HCT116 (cell line): Measurements from ENCODE around the gene PSENEN. TPM values are rescaled to one million over a fixed set of nuclear protein-coding genes. Genes with fewer than 3 reads are reported as not detected.

Experiments used
- ATAC-seq: fragments of 200-7000 bp; cut with Tn5 transposase; 2 replicates; pipeline ENCODE4 v1.9.1; 2020; ENCODE audit warnings: mild to moderate bottlenecking, moderate library complexity
- BruUV-seq: library from RNA; stranded (reverse); fragments of 400-500 nt; replicated peaks from 2 replicates; lab custom pipeline; 2021; lab: Mats Ljungman, UMichigan
- CTCF ChIA-PET: fragments of 300-600 bp; sonication (Branson Sonifier 250); formaldehyde crosslinking; loops from one replicate; lab custom pipeline; 2021; ENCODE audit warnings: antibody characterized with exemption; lab: Charles Lee
- POLR2A ChIA-PET: fragments of 300-600, 350-600 bp; sonication (Branson Sonifier 250); formaldehyde crosslinking; loops from one replicate; lab custom pipeline; 2021; ENCODE audit warnings: antibody characterized with exemption; lab: Charles Lee
- RAD21 ChIA-PET, 2 experiments: fragments of 300-600 bp; sonication (Branson Sonifier 250); formaldehyde crosslinking; loops; one replicate each; lab custom pipeline; 2023; ENCODE audit warnings: low total read pairs in 2 of 2; ENCODE audit not compliant: uncharacterized antibody in 2 of 2, unreplicated experiment in 2 of 2, low non-redundant PET in 1 of 2; lab: Charles Lee
- DNase-seq: peaks from one replicate; pipeline ENCODE4 v3.0.0-alpha.2; 2010; ENCODE audit warnings: low read depth, low spot score
- H2AFZ ChIP-seq: fragments of 200-600 bp; shearing (Covaris generic), sonication (generic); 2 replicates; pipeline ENCODE4 v1.6.1; 2017; ENCODE audit warnings: low read depth, mixed run types, mixed read lengths, antibody characterized with exemption, low read length; ENCODE audit not compliant: poor library complexity, severe bottlenecking
- H3K27ac ChIP-seq: 2 replicates; pipeline ENCODE4 v1.5.1; 2012; ENCODE audit warnings: low read depth, low read length
- H3K27me3 ChIP-seq: fragments of 200-600 bp; sonication (generic); 2 replicates; pipeline ENCODE4 v1.6.1; 2016; ENCODE audit warnings: mixed run types, low read length, mixed read lengths; ENCODE audit not compliant: insufficient read depth
- H3K36me3 ChIP-seq, 2 experiments: fragments of 200-500 bp in 1 of 2; fragments of 200-600 bp in 1 of 2; sonication (Bioruptor generic) in 1 of 2; sonication (generic) in 1 of 2; 2 replicates each; pipeline versions ENCODE4 v1.5.1 to v1.6.1; 2014 to 2016; ENCODE audit warnings: low read length in 2 of 2, inconsistent platforms in 1 of 2, mixed read lengths in 1 of 2, mixed run types in 1 of 2; ENCODE audit not compliant: insufficient read depth in 2 of 2, control insufficient read depth in 1 of 2
- H3K4me1 ChIP-seq, 2 experiments: fragments of 200-600 bp in 1 of 2; sonication (generic) in 1 of 2; 2 replicates each; pipeline versions ENCODE4 v1.5.1 to v1.6.1; 2012 to 2017; ENCODE audit warnings: low read length in 2 of 2, inconsistent platforms in 1 of 2, mild to moderate bottlenecking in 1 of 2, mixed read lengths in 1 of 2, mixed run types in 1 of 2, moderate library complexity in 1 of 2; ENCODE audit not compliant: insufficient read depth in 2 of 2, control insufficient read depth in 1 of 2
- H3K4me2 ChIP-seq: fragments of 200-600 bp; sonication (generic); 2 replicates; pipeline ENCODE4 v1.6.1; 2017; ENCODE audit warnings: mixed run types, low read length, mixed read lengths
- H3K4me3 ChIP-seq, 2 experiments: fragments of 200-600 bp in 1 of 2; sonication (generic) in 1 of 2; replicated peaks in 1 of 2; 2 replicates each; pipeline ENCODE4 v1.5.1; 2011 to 2016; ENCODE audit warnings: low read length in 2 of 2, control low read depth in 1 of 2, low read depth in 1 of 2, mild to moderate bottlenecking in 1 of 2, mixed read lengths in 1 of 2, mixed run types in 1 of 2
- H3K79me2 ChIP-seq: fragments of 200-600 bp; sonication (generic); 2 replicates; pipeline ENCODE4 v1.6.1; 2017; ENCODE audit warnings: mild to moderate bottlenecking, mixed run types, low read length, moderate library complexity, mixed read lengths; ENCODE audit not compliant: insufficient read depth
- H3K9ac ChIP-seq: fragments of 200-600 bp; sonication (generic); 2 replicates; pipeline ENCODE4 v1.6.1; 2016; ENCODE audit warnings: low read length, mixed read lengths
- H3K9me2 ChIP-seq: fragments of 200-600 bp; sonication (generic), shearing (Covaris generic); 2 replicates; pipeline ENCODE4 v1.6.1; 2017; ENCODE audit warnings: mixed run types, mild to moderate bottlenecking, moderate library complexity; ENCODE audit not compliant: insufficient read depth
- H3K9me3 ChIP-seq, 2 experiments: fragments of 200-500 bp in 1 of 2; fragments of 200-600 bp in 1 of 2; sonication (Bioruptor generic) in 1 of 2; sonication (generic) in 1 of 2; 2 replicates each; pipeline ENCODE4 v1.6.1; 2014 to 2017; ENCODE audit warnings: low read length in 2 of 2, mixed read lengths in 2 of 2, inconsistent platforms in 1 of 2, low read depth in 1 of 2, mild to moderate bottlenecking in 1 of 2, mixed run types in 1 of 2, moderate library complexity in 1 of 2; ENCODE audit not compliant: control insufficient read depth in 1 of 2, insufficient read depth in 1 of 2
- H4K20me1 ChIP-seq: fragments of 200-600 bp; sonication (generic), shearing (Covaris generic); 2 replicates; pipeline ENCODE4 v1.6.1; 2017; ENCODE audit warnings: mixed run types, mild to moderate bottlenecking, moderate library complexity; ENCODE audit not compliant: insufficient read depth
- CBX3 ChIP-seq: IDR thresholded peaks from 2 replicates; pipeline ENCODE4 v1.6.1; 2012; ENCODE audit warnings: low read depth
- CEBPB ChIP-seq: IDR thresholded peaks from 2 replicates; pipeline ENCODE4 v1.6.1; 2012; ENCODE audit warnings: low read depth
- EGR1 ChIP-seq: IDR thresholded peaks from 2 replicates; pipeline ENCODE4 v1.6.1; 2012; ENCODE audit warnings: low read depth
- POLR2AphosphoS5 ChIP-seq: IDR thresholded peaks from 2 replicates; pipeline ENCODE4 v1.6.1; 2011; ENCODE audit warnings: mild to moderate bottlenecking, low read depth, low read length, moderate library complexity
- REST ChIP-seq: IDR thresholded peaks from 2 replicates; pipeline ENCODE4 v1.6.1; 2012; ENCODE audit warnings: low read depth
- YY1 ChIP-seq: IDR thresholded peaks from 2 replicates; pipeline ENCODE4 v1.6.1; 2011; ENCODE audit warnings: low read length, low read depth, moderate library complexity, mild to moderate bottlenecking; ENCODE audit not compliant: insufficient replicate concordance; ENCODE audit errors: extremely low read depth
- intact Hi-C: fragments of 100-400 bp; cut with micrococcal nuclease; formaldehyde crosslinking; loops from 2 replicates; pipeline ENCODE4 v1.10.0; 2022
- total RNA-seq: library from RNA; stranded (reverse); gene quantifications from one replicate; pipeline ENCODE4 v1.2.1, GENCODE V29; 2021; ENCODE audit not compliant: unreplicated experiment

The PSENEN gene
- total RNA-seq, 1 experiment from 2014 or later, result 55.3 TPM

GRCh38 chr19:35733180-35734125 lies 12.0 kb upstream of the PSENEN start:
- ChIA-PET POLR2A (no interaction called here), CTCF (no interaction called here), RAD21 (no interaction called here)
- H3K9me2 ChIP-seq, result no peaks in the 10 kb centered on the region
- H3K9ac ChIP-seq, result no peak overlapping the region
- no peak overlapping the region for H3K27ac ChIP-seq
- no peaks in the 10 kb centered on the region for H3K4me1 ChIP-seq
- no peak overlapping the region for H3K4me2 ChIP-seq
- peaks cover 46 to 54% of the 10 kb centered on the region in 2 experiments; a peak in 3 of 4 replicates for H3K36me3 ChIP-seq
- H4K20me1 ChIP-seq, result no peaks in the 10 kb centered on the region
- intact Hi-C loops, result no loop called here
- no peak for ATAC-seq
- DNase-seq, result no peak
- H3K79me2 ChIP-seq, result no peaks in the 10 kb centered on the region
- BruUV-seq, result no TSS peak
- H3K27me3 ChIP-seq, result no peaks in the 10 kb centered on the region
- H3K4me3 ChIP-seq, result no peak overlapping the region
- H2AFZ ChIP-seq, result no peak overlapping the region
- no peaks in the 10 kb centered on the region for H3K9me3 ChIP-seq
- TF ChIP-seq REST (no peak), CBX3 (no peak), POLR2AphosphoS5 (no peak)

GRCh38 chr19:35734273-35734672 lies 11.2 kb upstream of the PSENEN start:
- Histone ChIP-seq H3K79me2 (no peaks in the 10 kb centered on the region), H4K20me1 (no peaks in the 10 kb centered on the region), H3K27ac (no peak overlapping the region), H3K36me3 (peaks cover 40 to 49% of the 10 kb centered on the region in 2 experiments; a peak in 3 of 4 replicates), H3K4me1 (no peaks in the 10 kb centered on the region; a peak in 1 of 4 replicates)
- CTCF ChIA-PET, result no interaction called here
- RAD21 ChIA-PET, result no interaction called here
- TF ChIP-seq YY1 (no peak), EGR1 (no peak), CEBPB (no peak)
- TF ChIP-seq, all 23 proteins: peak for 0
- no peaks in the 10 kb centered on the region for H3K27me3 ChIP-seq
- intact Hi-C loops, result no loop called here
- no peak for DNase-seq
- no peaks in the 10 kb centered on the region for H3K9me3 ChIP-seq
- H2AFZ ChIP-seq, result no peak overlapping the region
- H3K4me3 ChIP-seq, result no peak overlapping the region
- H3K9ac ChIP-seq, result no peak overlapping the region
- H3K9me2 ChIP-seq, result no peaks in the 10 kb centered on the region
- BruUV-seq, result no TSS peak
- no peak for ATAC-seq
- H3K4me2 ChIP-seq, result no peak overlapping the region
- POLR2A ChIA-PET, result no interaction called here
